Pancreas (tissue), 10 donors: ENCODE data around the gene ABCA2. TPM values are rescaled to one million over a fixed set of nuclear protein-coding genes. Genes with fewer than 3 reads are reported as not detected.

Experiments
- ATAC-seq, 4 donors: fragments of 200-7000 bp; cut with Tn5 transposase; one replicate each; pipeline versions ENCODE4 v1.8.0 to v1.9.1; 2020; ENCODE audit warnings: mild to moderate bottlenecking in 4 of 4, moderate library complexity in 4 of 4
- DNase-seq, 6 donors: peaks; one replicate each; pipeline ENCODE4 v3.0.0-alpha.2; 2020
- FAIRE-seq: peaks from 2 replicates; lab custom pipeline; 2012; peaks lifted over from hg19 to GRCh38; lab: Jason Lieb, UNC
- H3K27ac ChIP-seq, 4 donors: fragments of 200-600 bp; sonication (generic); 1 replicate in 3 of 4; 2 replicates in 1 of 4; pipeline versions ENCODE4 v1.5.0 to v1.8.0; 2020
- H3K27me3 ChIP-seq, 4 donors: fragments of 200-600 bp; one replicate each; pipeline ENCODE4 v1.8.0; 2021
- H3K36me3 ChIP-seq, 3 donors: fragments of 200-600 bp; sonication (generic) in 1 of 3; one replicate each; pipeline versions ENCODE4 v1.5.0 to v1.8.0; 2020 to 2021
- H3K4me1 ChIP-seq, 3 donors: fragments of 200-600 bp; one replicate each; pipeline ENCODE4 v1.8.0; 2021
- H3K4me3 ChIP-seq, 4 donors: fragments of 200-600 bp; sonication (generic) in 2 of 4; one replicate each; pipeline versions ENCODE4 v1.5.0 to v1.8.0; 2020 to 2021
- H3K9me3 ChIP-seq, 4 donors: fragments of 200-600 bp; one replicate each; pipeline ENCODE4 v1.8.0; 2021
- WGBS, 2 donors: extraction: QIAGEN DNeasy Blood & Tissue Kit; methylation state at CpG; one replicate each; pipeline ENCODE4 v1.1.7; 2013; 5-methylcytosine and 5-hydroxymethylcytosine counted together
- intact Hi-C, 3 donors: fragments of 100-400 bp; cut with DNase I; formaldehyde crosslinking; loops; one replicate each; pipeline versions ENCODE4 v1.11.1 to v1.14.2; 2022
- polyA plus RNA-seq, 2 donors: library from polyadenylated mRNA; stranded (reverse); fragments of 200-250 nt; gene quantifications; one replicate each; pipeline ENCODE4 v1.2.3, GENCODE V29; 2013
- total RNA-seq, 6 donors: library from RNA; stranded (reverse); fragmentation: NEBNext Ultra II Directional in 4 of 6; extraction: Animal tissue kit (Norgen Biotek cat#: 25700) in 4 of 6; gene quantifications; one replicate each; pipeline versions ENCODE4 v1.2.1 to v1.2.4, GENCODE V29; 2021 to 2023
- TF ChIP-seq, protein P1 (sequence below), 4 donors: fragments of 200-600 bp; sonication (generic) in 3 of 4; IDR thresholded peaks; one replicate each; pipeline versions ENCODE4 v1.5.0 to v1.8.0; 2021; ENCODE audit warnings: antibody characterized with exemption in 4 of 4
- donor health status: healthy with polysubstance abuse.
- donor health status: DM: no; HTN: no; CAD: no; lungs with moderate emphysema.
- donor health status: DM: no; HTN: no; CAD: no.
- donor health status: control.
- donor health status: control.
- donor health status: Bipolar disorder and iron deficiency.
- donor health status: DM: yes; HTN: yes; CAD: no.
- donor health status: DM: no; HTN: no; CAD: no.
- donor health status: DM: no; HTN: no; CAD: no.
- donor health status: DM: yes; HTN: yes; CAD: no.

Gene ABCA2
- total and polyA plus RNA-seq, 8 donors: 16.2 to 80.0 (median 27.5) TPM

DNA sequence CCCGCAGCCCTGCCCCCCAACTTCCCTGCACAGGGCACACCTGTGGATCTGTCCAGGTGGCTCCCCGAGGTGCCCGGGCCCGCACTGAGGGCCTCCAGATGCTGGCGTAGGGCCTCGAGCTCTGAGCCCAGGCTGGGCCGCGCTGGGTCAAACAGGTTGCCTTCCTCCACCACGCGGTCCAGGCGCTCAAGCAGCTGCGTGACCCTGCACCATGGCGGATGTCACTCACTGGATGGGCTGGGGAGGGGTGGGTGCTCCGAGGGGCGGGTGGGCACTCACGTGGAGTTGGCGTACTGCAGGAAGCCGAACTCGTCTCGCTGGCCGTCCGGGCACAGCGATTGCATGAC lies 5.4 kb downstream of the ABCA2 start:
- Histone ChIP-seq H3K9me3 (no peaks in the 10 kb centered on the region), H3K27me3 (no peaks in the 10 kb centered on the region), H3K4me3 (no peak overlapping the region), H3K27ac (no peak overlapping the region), H3K4me1 (peaks cover 9 to 16% (median 13%) of the 10 kb centered on the region in 3 donors), H3K36me3 (peaks cover 0 to 4% (median 0%) of the 10 kb centered on the region in 3 donors)
- WGBS, 2 donors: 93 to 94% methylated on average over 23 of the region's 23 CpGs
- TF ChIP-seq, protein P1, sequence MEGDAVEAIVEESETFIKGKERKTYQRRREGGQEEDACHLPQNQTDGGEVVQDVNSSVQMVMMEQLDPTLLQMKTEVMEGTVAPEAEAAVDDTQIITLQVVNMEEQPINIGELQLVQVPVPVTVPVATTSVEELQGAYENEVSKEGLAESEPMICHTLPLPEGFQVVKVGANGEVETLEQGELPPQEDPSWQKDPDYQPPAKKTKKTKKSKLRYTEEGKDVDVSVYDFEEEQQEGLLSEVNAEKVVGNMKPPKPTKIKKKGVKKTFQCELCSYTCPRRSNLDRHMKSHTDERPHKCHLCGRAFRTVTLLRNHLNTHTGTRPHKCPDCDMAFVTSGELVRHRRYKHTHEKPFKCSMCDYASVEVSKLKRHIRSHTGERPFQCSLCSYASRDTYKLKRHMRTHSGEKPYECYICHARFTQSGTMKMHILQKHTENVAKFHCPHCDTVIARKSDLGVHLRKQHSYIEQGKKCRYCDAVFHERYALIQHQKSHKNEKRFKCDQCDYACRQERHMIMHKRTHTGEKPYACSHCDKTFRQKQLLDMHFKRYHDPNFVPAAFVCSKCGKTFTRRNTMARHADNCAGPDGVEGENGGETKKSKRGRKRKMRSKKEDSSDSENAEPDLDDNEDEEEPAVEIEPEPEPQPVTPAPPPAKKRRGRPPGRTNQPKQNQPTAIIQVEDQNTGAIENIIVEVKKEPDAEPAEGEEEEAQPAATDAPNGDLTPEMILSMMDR (IDR thresholded peaks at IDR 0.05): no peak
- DNase-seq (no peak), FAIRE-seq (no peak), ATAC-seq (no peak)
- intact Hi-C loops: loop anchor here in 2 of 3 donors (5.0 to 10.0 kb wide), 2 partner anchors 60 to 68 kb away; partner anchors contain the start of gene LCN12 (in 1 of the 2)

- no peak for FAIRE-seq
- no peak for DNase-seq
- intact Hi-C loops: loop anchor here in 2 of 3 donors (5.0 to 10.0 kb wide), 2 partner anchors 60 to 67 kb away; partner anchors contain the start of gene LCN12 (in 1 of the 2)
- Histone ChIP-seq H3K9me3 (no peaks in the 10 kb centered on the region), H3K27ac (no peak overlapping the region), H3K4me3 (no peak overlapping the region), H3K36me3 (peaks cover 0 to 4% (median 0%) of the 10 kb centered on the region in 3 donors), H3K27me3 (no peaks in the 10 kb centered on the region), H3K4me1 (peaks cover 7 to 12% (median 7%) of the 10 kb centered on the region in 3 donors)
- peak in 3 of 4 donors; percentile 16 to 38 (median 26) for ATAC-seq
- TF ChIP-seq, protein P1 (IDR thresholded peaks at IDR 0.05): no peak
- 67 to 73% methylated on average over 29 to 30 of the region's 30 CpGs for WGBS, 2 donors
These were observed 5.9 kb downstream of the ABCA2 start for GRCh38 chr9:137021979-137022661.

GRCh38 chr9:137021568-137021978 lies 6.5 kb downstream of the ABCA2 start:
- Histone ChIP-seq H3K4me1 (peaks cover 1 to 7% (median 4%) of the 10 kb centered on the region in 3 donors), H3K27me3 (no peaks in the 10 kb centered on the region), H3K4me3 (no peak overlapping the region), H3K36me3 (peaks cover 0 to 4% (median 0%) of the 10 kb centered on the region in 3 donors), H3K9me3 (no peaks in the 10 kb centered on the region), H3K27ac (no peak overlapping the region)
- WGBS, 2 donors: 88 to 97% methylated on average over 6 of the region's 6 CpGs
- intact Hi-C loops: loop anchor here in 2 of 3 donors (5.0 to 10.0 kb wide), 2 partner anchors 59 to 67 kb away; partner anchors contain the start of gene LCN12 (in 1 of the 2)
- ATAC-seq (no peak), DNase-seq (no peak), FAIRE-seq (no peak)
- TF ChIP-seq, protein P1 (IDR thresholded peaks at IDR 0.05): no peak

DNA sequence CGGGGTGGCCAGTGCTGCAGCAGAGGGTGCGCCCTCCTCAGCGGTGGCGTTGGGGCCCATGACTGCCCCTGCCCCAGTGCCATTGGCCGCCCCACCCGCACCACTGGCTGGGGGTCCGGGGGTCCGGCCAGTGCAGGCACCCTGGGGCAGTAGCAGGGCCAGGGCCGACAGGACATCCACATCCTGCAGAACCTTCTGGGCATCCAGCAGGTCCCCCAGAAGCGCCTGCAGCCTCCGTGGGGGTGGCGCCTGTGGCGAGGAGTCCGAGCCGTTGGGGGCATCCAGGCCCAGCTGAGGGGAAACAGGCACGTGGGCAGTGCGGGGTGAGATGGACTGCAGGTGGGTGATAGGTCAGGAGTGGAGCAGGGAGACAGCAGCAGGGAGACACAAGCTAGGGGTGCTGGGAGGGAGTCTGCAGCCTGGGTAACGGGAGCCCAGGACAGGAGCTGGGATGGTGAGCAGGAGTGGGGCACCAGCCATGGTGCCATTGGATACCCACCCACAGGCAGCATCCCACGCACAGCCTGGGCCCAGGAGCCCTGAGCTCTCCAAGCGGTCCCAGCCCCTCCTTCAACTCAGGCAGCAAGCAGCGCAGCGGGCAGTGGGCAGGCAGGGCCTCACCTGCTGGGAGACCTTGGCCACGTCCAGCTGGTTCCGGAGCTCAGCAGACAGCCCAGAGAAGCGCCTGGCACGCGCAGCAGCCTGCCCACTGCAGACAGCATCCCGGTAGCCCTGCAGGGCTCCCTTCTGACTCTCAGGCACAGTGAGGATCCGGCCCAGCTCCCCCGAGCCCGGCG lies 7.1 kb downstream of the ABCA2 start:
- no peak for ATAC-seq
- intact Hi-C loops: loop anchor here in 2 of 3 donors (5.0 to 10.0 kb wide), 2 partner anchors 59 to 66 kb away; partner anchors contain the start of gene LCN12 (in 1 of the 2)

More for the DNA sequence above, 7.1 kb downstream of the ABCA2 start:
- Histone ChIP-seq H3K9me3 (no peaks in the 10 kb centered on the region), H3K4me3 (no peak overlapping the region), H3K36me3 (peaks cover 0 to 7% (median 0%) of the 10 kb centered on the region in 3 donors), H3K4me1 (peaks cover 0 to under 1% (median 0%) of the 10 kb centered on the region in 3 donors), H3K27ac (no peak overlapping the region), H3K27me3 (no peaks in the 10 kb centered on the region)
- no peak for FAIRE-seq
- TF ChIP-seq, protein P1 (IDR thresholded peaks at IDR 0.05): no peak
- no peak for DNase-seq
- WGBS, 2 donors: 95 to 97% methylated on average over 32 of the region's 32 CpGs
